CD4-positive, alpha-beta T cell (primary cell): ENCODE data around the gene ECM1. TPM values are rescaled to one million over a fixed set of nuclear protein-coding genes. Genes with fewer than 3 reads are reported as not detected.

ENCODE experiments used
- ATAC-seq: fragments of 200-7000 bp; cut with Tn5 transposase; one replicate; pipeline ENCODE4 v1.10.0; 2022; ENCODE audit warnings: mild to moderate bottlenecking; ENCODE audit not compliant: poor library complexity
- CTCF ChIA-PET: fragments of 350-600 bp; sonication (Branson Sonifier 250); formaldehyde crosslinking; loops from one replicate; lab custom pipeline; 2021; ENCODE audit warnings: antibody characterized with exemption, inconsistent platforms; lab: Charles Lee
- POLR2A ChIA-PET: fragments of 350-600 bp; sonication (Branson Sonifier 250); formaldehyde crosslinking; loops from one replicate; lab custom pipeline; 2021; ENCODE audit warnings: antibody characterized with exemption, inconsistent platforms; lab: Charles Lee
- DNase-seq, 14 experiments: peaks; one replicate each; pipeline ENCODE4 v3.0.0-alpha.2; 2013 to 2020; ENCODE audit warnings: mixed read lengths in 2 of 14
- H3K27ac ChIP-seq, 2 donors: one replicate each; pipeline versions ENCODE4 v1.5.1 to v1.7.0; 2013; ENCODE audit warnings: low read length in 2 of 2, low read depth in 1 of 2, mild to moderate bottlenecking in 1 of 2
- H3K27me3 ChIP-seq, 2 experiments: 1 replicate in 1 of 2; 2 replicates in 1 of 2; pipeline versions ENCODE4 v1.6.1 to v1.7.0; 2013; ENCODE audit warnings: low read length in 2 of 2, control low read depth in 1 of 2, mild to moderate bottlenecking in 1 of 2, moderate library complexity in 1 of 2; ENCODE audit not compliant: insufficient read depth in 2 of 2, control insufficient read depth in 1 of 2
- H3K36me3 ChIP-seq: one replicate; pipeline ENCODE4 v1.6.1; 2013; ENCODE audit warnings: low read length, control low read depth; ENCODE audit not compliant: insufficient read depth
- H3K4me1 ChIP-seq: one replicate; pipeline ENCODE4 v1.6.1; 2013; ENCODE audit warnings: low read length, control low read depth; ENCODE audit not compliant: insufficient read depth
- H3K4me3 ChIP-seq: one replicate; pipeline ENCODE4 v1.5.1; 2013; ENCODE audit warnings: mild to moderate bottlenecking, low read length, moderate library complexity
- H3K9me3 ChIP-seq, 2 experiments: 1 replicate in 1 of 2; 2 replicates in 1 of 2; pipeline versions ENCODE4 v1.6.1 to v1.7.0; 2013; ENCODE audit warnings: low read length in 2 of 2, mild to moderate bottlenecking in 2 of 2, control low read depth in 1 of 2, moderate library complexity in 1 of 2; ENCODE audit not compliant: control insufficient read depth in 1 of 2, insufficient read depth in 1 of 2
- H3K27ac Mint-ChIP-seq: one replicate; pipeline ENCODE4 v1.8.0; 2020; ENCODE audit warnings: mixed read lengths
- H3K27me3 Mint-ChIP-seq: one replicate; pipeline ENCODE4 v1.8.0; 2021; ENCODE audit warnings: mixed read lengths
- H3K36me3 Mint-ChIP-seq: one replicate; pipeline ENCODE4 v1.8.0; 2021; ENCODE audit warnings: low read depth, mixed read lengths
- H3K4me1 Mint-ChIP-seq: one replicate; pipeline ENCODE4 v1.8.0; 2021; ENCODE audit warnings: low read depth, mixed read lengths
- H3K4me3 Mint-ChIP-seq: one replicate; pipeline ENCODE4 v1.8.0; 2020; ENCODE audit warnings: mild to moderate bottlenecking, mixed read lengths
- H3K9me3 Mint-ChIP-seq: one replicate; pipeline ENCODE4 v1.8.0; 2020; ENCODE audit warnings: mixed read lengths
- intact Hi-C, 2 experiments: fragments of 100-400 bp; cut with DNase I in 1 of 2; cut with micrococcal nuclease in 1 of 2; formaldehyde crosslinking; loops; one replicate each; pipeline versions ENCODE4 v1.15.1 to v1.9.0; 2023 to 2025; cut with DNase I, micrococcal nuclease
- total RNA-seq, 174 experiments: library from RNA in 2 of 174; stranded (reverse) in 2 of 174; gene quantifications; one replicate each; pipeline ENCODE4 v1.2.3 and lab custom pipeline; 2021 to 2026
- TF ChIP-seq, protein P1 (sequence below): fragments of 200-600 bp; IDR thresholded peaks from one replicate; pipeline ENCODE4 v1.8.0; 2022; ENCODE audit warnings: antibody characterized with exemption, mild to moderate bottlenecking

The ECM1 gene
- total RNA-seq, 2 experiments from 2014 or later: 0.31 TPM; not detected in 1

DNA sequence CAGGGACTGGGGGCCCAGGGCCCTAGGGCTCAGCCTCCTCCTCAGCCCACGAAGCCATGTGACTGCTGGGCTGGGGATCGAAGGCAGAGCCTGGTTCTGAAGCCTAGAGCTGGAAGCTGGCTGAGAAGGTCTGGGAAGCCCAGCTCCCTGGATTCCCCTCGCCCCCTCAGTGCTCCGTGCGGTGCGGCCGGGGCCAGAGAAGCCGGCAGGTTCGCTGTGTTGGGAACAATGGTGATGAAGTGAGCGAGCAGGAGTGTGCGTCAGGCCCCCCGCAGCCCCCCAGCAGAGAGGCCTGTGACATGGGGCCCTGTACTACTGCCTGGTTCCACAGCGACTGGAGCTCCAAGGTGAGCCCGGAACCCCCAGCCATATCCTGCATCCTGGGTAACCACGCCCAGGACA lies 50.4 kb downstream of the ECM1 start:
- H3K9me3 Mint-ChIP-seq: no peaks in the 10 kb centered on the region

DNA sequence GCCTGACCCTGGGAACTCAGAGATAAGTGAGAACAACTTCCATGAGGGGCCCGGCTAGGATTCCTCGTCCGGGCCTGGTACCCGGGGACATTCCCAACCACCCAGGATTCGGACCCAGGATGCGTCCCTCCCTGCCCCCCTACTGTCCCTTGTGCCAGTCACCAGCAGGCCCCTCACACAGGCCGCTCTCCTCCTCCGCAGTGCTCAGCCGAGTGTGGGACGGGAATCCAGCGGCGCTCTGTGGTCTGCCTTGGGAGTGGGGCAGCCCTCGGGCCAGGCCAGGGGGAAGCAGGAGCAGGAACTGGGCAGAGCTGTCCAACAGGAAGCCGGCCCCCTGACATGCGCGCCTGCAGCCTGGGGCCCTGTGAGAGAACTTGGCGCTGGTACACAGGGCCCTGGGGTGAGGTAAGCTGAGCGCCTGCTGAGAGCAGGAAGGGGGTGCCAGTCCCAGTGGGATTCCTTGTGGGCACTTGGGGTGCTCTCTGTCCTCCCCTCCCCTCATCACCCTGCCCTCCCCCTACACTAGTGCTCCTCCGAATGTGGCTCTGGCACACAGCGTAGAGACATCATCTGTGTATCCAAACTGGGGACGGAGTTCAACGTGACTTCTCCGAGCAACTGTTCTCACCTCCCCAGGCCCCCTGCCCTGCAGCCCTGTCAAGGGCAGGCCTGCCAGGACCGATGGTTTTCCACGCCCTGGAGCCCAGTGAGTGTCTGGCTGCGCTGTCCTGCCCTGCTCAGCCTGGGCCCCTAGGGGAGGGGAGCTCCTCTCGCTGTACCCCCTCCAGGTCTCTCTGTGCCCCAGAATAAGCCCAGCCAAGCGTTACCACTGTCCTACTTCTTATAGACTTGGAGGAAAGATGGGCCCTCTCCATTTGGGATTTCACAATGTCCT lies 51.1 kb downstream of the ECM1 start:
- Mint-ChIP-seq H3K9me3 (no peaks in the 10 kb centered on the region), H3K36me3 (peaks cover 33% of the 10 kb centered on the region), H3K27me3 (no peaks in the 10 kb centered on the region), H3K4me3 (no peak overlapping the region), H3K4me1 (peaks cover 38% of the 10 kb centered on the region), H3K27ac (no peak overlapping the region)
- no peak overlapping the region for H3K27ac ChIP-seq
- H3K4me3 ChIP-seq: no peak overlapping the region
- intact Hi-C loops: no loop called here
- peaks cover 14% of the 10 kb centered on the region for H3K36me3 ChIP-seq
- ChIA-PET POLR2A (interaction anchor here (0.7 to 14.5 kb wide), 5 partner anchors 15 to 91 kb away, joined by 4 to 1538 read pairs (median 5); partner anchors contain the start of genes ENSA, FALEC, MCL1 and TARS2), CTCF (interaction anchor here (0.5 to 6.4 kb wide), 10 partner anchors 8 to 207 kb away, joined by 3 to 183 read pairs (median 10); partner anchors contain the start of genes ENSA, GOLPH3L and MCL1)
- H3K4me1 ChIP-seq: peaks cover 62% of the 10 kb centered on the region
- H3K27me3 ChIP-seq: no peaks in the 10 kb centered on the region
- DNase-seq (peak in 2 of 14 experiments; percentile 13 to 45), ATAC-seq (no peak)
- no peaks in the 10 kb centered on the region for H3K9me3 ChIP-seq
- TF ChIP-seq, protein P1, sequence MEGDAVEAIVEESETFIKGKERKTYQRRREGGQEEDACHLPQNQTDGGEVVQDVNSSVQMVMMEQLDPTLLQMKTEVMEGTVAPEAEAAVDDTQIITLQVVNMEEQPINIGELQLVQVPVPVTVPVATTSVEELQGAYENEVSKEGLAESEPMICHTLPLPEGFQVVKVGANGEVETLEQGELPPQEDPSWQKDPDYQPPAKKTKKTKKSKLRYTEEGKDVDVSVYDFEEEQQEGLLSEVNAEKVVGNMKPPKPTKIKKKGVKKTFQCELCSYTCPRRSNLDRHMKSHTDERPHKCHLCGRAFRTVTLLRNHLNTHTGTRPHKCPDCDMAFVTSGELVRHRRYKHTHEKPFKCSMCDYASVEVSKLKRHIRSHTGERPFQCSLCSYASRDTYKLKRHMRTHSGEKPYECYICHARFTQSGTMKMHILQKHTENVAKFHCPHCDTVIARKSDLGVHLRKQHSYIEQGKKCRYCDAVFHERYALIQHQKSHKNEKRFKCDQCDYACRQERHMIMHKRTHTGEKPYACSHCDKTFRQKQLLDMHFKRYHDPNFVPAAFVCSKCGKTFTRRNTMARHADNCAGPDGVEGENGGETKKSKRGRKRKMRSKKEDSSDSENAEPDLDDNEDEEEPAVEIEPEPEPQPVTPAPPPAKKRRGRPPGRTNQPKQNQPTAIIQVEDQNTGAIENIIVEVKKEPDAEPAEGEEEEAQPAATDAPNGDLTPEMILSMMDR: no peak

More for the DNA sequence above, 50.4 kb downstream of the ECM1 start:
- H3K36me3 Mint-ChIP-seq: peaks cover 30% of the 10 kb centered on the region
- Histone ChIP-seq H3K4me1 (peaks cover 56% of the 10 kb centered on the region), H3K9me3 (no peaks in the 10 kb centered on the region), H3K36me3 (peaks cover 14% of the 10 kb centered on the region), H3K27ac (no peak overlapping the region), H3K4me3 (no peak overlapping the region), H3K27me3 (no peaks in the 10 kb centered on the region)
- TF ChIP-seq, protein P1: no peak
- DNase-seq (peak in 1 of 14 experiments; percentile 39), ATAC-seq (no peak)
- no peak overlapping the region for H3K27ac Mint-ChIP-seq
- H3K4me3 Mint-ChIP-seq: no peak overlapping the region
- ChIA-PET POLR2A (interaction anchor here (13.8 to 14.5 kb wide), 2 partner anchors 16 to 65 kb away, joined by 501 to 1538 read pairs; partner anchors contain the start of genes ENSA and MCL1), CTCF (no interaction called here)
- intact Hi-C loops: no loop called here
- H3K27me3 Mint-ChIP-seq: no peaks in the 10 kb centered on the region
- H3K4me1 Mint-ChIP-seq: peaks cover 31% of the 10 kb centered on the region

DNA sequence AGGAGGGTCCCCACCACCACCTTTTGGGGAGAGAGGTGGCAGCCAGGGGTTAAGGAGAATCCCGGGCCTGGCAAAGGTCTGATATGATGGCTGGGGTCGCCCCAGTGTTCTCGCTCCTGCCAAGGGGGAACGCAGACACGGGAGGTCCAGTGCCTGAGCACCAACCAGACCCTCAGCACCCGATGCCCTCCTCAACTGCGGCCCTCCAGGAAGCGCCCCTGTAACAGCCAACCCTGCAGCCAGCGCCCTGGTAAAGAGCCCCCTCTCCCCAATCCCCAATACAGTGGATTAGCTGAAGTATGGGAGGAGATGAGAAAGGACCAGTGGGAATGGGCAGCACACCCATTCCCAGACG lies 51.7 kb downstream of the ECM1 start:
- Histone ChIP-seq H3K27me3 (no peaks in the 10 kb centered on the region), H3K27ac (no peak overlapping the region), H3K9me3 (no peaks in the 10 kb centered on the region), H3K4me1 (peaks cover 68% of the 10 kb centered on the region), H3K4me3 (no peak overlapping the region), H3K36me3 (peaks cover 14% of the 10 kb centered on the region)
- H3K36me3 Mint-ChIP-seq: peaks cover 33% of the 10 kb centered on the region
- ATAC-seq: no peak
- H3K27ac Mint-ChIP-seq: peak overlapping the region; percentile 98
- peak in 1 of 14 experiments; percentile 12 for DNase-seq
- peak overlapping the region; percentile 96 for H3K4me3 Mint-ChIP-seq
- H3K4me1 Mint-ChIP-seq: peaks cover 43% of the 10 kb centered on the region
- TF ChIP-seq, protein P1: no peak
- no peaks in the 10 kb centered on the region for H3K27me3 Mint-ChIP-seq
- intact Hi-C loops: loop anchor here (1.0 to 5.0 kb wide), 4 partner anchors 69 to 438 kb away; partner anchors contain the start of genes ENSA (in 1 of the 2) and GOLPH3L (in 1 of the 2)
- H3K9me3 Mint-ChIP-seq: no peaks in the 10 kb centered on the region
- POLR2A ChIA-PET: interaction anchor here (0.7 to 14.5 kb wide), 5 partner anchors 14 to 90 kb away, joined by 4 to 1538 read pairs (median 5); partner anchors contain the start of genes ENSA, FALEC, MCL1 and TARS2
- CTCF ChIA-PET: interaction anchor here (0.5 to 6.4 kb wide), 11 partner anchors 8 to 208 kb away, joined by 3 to 183 read pairs (median 7); partner anchors contain the start of genes ENSA, GOLPH3L and MCL1
